Epidermal melanocyte (primary cell): ENCODE measurements around the gene OAS3.
"Not testable (repeated sequence)": the region's sequence is repeated elsewhere in the genome, so short reads cannot be mapped to it uniquely, and the experiment has no call there.

Experiments
- DNase-seq: peaks from one replicate; pipeline ENCODE4 v3.0.0; 2011; ENCODE audit warnings: low spot score; ENCODE audit not compliant: insufficient read length

The OAS3 gene

GRCh38 chr12:112919121-112919520 lies 19.2 kb upstream of the OAS3 start:
- no peak for DNase-seq

GRCh38 chr12:112924986-112925385 lies 13.3 kb upstream of the OAS3 start:
- DNase-seq, result no peak

GRCh38 chr12:112926416-112927033 lies 11.7 kb upstream of the OAS3 start:
- not testable (repeated sequence) for DNase-seq

GRCh38 chr12:112927475-112927874 lies 10.8 kb upstream of the OAS3 start:
- DNase-seq, result no peak

GRCh38 chr12:112927925-112928324 lies 10.3 kb upstream of the OAS3 start:
- no peak for DNase-seq

- DNase-seq, result no peak
These were observed 9.3 kb upstream of the OAS3 start for GRCh38 chr12:112928978-112929377.

- no peak for DNase-seq
These were observed 8.6 kb upstream of the OAS3 start for GRCh38 chr12:112929715-112930114.

- no peak for DNase-seq
These were observed 7.9 kb upstream of the OAS3 start for GRCh38 chr12:112930350-112930749.

GRCh38 chr12:112932485-112933128 lies 5.7 kb upstream of the OAS3 start:
- DNase-seq, result no peak

GRCh38 chr12:112933129-112933505 lies 5.2 kb upstream of the OAS3 start:
- no peak for DNase-seq

GRCh38 chr12:112936264-112936663 lies 2.0 kb upstream of the OAS3 start:
- DNase-seq, result no peak

- no peak for DNase-seq
These were observed 1.3 kb upstream of the OAS3 start for GRCh38 chr12:112936927-112937326.

- DNase-seq, result no peak
These were observed 477 bp downstream of the OAS3 start for GRCh38 chr12:112938751-112939150.

- DNase-seq, result no peak
These were observed 1.6 kb downstream of the OAS3 start for GRCh38 chr12:112939761-112940381.

GRCh38 chr12:112941528-112942335 lies 3.5 kb downstream of the OAS3 start:
- no peak for DNase-seq

- no peak for DNase-seq
These were observed 4.3 kb downstream of the OAS3 start for GRCh38 chr12:112942572-112942971.

GRCh38 chr12:112944024-112944690 lies 5.9 kb downstream of the OAS3 start:
- DNase-seq, result no peak

- no peak for DNase-seq
These were observed 7.2 kb downstream of the OAS3 start for GRCh38 chr12:112945515-112945914.

GRCh38 chr12:112946236-112947000 lies 8.1 kb downstream of the OAS3 start:
- no peak for DNase-seq

- no peak for DNase-seq
These were observed 9.0 kb downstream of the OAS3 start for GRCh38 chr12:112947314-112947713.

- DNase-seq, result no peak
These were observed 9.5 kb downstream of the OAS3 start for GRCh38 chr12:112947761-112948160.
